ENCODE results near the gene SCAF4. TPM values are rescaled to one million over a fixed set of nuclear protein-coding genes. Genes with fewer than 3 reads are reported as not detected.
"Not testable (repeated sequence)": the region's sequence is repeated elsewhere in the genome, so short reads cannot be mapped to it uniquely, and the experiment has no call there.

SCAF4 gene
- polyA plus RNA-seq, 12 donors: 21.5 to 47.6 (median 24.4) TPM; not detected in 1

DNA sequence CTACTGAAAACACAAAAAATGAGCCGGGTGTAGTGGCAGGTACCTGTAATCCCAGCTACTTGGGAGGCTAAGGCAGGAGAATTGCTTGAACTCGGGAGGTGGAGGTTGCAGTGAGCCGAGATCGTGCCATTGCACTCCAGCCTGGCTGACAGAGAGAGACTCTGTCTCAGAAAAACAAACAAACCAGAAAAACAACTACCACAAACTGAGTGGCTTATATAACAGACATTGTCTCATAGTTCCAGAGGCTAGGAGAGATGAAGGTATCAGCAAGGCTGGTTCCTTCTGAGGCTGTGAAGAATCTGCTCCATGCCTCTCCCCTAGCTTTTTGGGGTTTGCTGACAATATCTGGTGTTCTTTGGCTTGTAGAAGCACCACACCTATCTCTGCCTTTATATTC is 80.4 kb downstream of the SCAF4 start:
- not testable (repeated sequence) for DNase-seq

DNA sequence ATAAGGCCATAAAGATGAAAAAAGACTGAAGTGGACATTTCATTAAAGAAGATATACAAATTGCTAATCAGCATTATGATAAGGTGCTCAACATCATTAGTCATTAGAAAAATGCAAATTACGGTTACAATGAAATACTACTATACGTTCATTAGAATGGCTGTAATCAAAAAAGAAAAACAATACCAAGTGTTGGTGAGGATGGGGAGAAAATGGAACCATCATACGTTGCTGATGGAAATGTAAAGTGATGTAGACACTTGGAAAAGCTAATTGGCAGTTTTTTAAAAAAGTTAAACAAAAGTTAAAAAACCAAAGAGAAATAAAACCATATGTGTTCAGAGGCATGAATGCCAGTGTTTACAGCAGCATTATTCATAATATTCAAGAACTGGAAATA is 81.0 kb downstream of the SCAF4 start:
- DNase-seq: no peak

DNA sequence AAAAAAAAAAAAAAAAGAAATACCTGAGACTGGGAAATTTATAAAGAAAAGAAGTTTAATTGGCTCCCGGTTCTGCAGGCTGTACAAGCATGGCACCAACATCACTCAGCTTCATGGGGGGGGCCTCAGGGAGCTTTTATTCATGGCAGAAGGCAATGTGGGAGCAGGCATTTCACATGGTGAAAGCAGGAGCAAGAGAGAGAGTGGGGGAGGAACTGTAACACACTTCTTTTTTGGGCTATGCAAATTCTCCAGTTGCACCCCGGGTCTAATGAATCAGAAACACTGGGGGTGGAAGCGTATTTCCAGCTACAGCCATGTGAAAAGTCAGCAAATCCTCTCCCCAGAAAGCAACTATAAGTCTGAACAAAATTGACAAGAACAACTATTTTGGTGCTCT is 84.3 kb downstream of the SCAF4 start:
- DNase-seq: no peak

DNA sequence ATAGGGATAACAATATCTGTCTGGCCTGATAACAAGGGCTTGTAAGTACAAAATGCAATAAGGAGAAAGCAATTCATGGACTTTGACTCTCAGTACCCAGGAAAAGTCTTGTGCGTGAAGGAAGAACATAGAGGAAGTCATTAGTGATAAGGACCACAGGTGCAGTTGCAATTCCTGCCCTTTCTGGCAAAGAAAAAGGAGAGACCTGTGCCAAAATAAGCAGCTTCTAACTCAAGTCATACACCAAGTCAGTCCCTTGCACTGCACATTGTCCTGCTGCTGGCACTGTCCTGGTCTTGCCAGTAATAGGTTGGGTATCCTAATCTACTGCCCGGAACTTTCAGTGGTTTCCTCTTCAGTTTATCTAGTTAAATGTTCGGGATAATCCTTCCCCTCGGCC is 87.3 kb downstream of the SCAF4 start:
- no peak for DNase-seq

DNA sequence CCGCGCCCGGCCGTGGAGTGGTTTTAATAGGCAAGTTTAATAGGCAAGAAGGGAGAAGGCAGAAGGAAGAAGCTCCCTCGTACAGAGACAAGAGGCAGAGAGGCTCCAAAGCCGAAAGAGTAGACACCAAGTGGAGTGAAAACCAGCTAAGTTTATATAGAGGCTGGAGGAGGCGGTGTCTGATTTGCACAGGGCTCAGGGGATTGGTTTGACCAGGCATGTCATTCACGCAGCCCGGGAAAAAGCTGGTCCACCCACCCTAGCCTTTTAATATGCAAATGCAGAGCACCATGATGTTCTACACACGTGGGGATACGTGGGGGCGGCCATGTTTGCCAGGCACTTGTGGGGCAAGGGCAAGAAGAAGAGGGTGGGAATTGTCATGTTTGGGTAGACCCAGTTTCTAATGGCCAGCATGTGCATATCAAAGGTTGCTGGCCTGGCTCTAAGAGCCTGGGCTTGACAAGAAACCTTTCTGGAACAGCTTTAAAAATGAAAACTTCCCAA is 90.4 kb downstream of the SCAF4 start:
- DNase-seq: no peak

DNA sequence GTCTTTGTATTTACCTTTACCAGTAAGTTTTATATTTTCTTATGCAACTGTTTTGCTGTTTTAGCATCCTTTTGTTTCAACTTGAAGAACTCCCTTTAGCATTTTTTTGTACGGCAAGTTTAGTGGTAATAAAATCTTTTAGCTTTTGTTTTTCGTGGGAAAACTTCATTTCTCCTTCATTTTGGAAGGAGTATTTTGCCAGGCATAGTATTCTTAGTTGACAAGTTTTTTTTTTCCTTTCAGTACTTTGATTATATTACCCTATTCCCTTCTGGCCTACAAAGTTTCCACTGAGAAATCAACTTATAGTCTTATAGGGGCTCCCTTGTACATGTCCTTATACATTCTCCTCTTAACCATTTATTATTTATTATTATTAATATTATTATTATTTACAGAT is 95.0 kb downstream of the SCAF4 start:
- DNase-seq: no peak

DNA sequence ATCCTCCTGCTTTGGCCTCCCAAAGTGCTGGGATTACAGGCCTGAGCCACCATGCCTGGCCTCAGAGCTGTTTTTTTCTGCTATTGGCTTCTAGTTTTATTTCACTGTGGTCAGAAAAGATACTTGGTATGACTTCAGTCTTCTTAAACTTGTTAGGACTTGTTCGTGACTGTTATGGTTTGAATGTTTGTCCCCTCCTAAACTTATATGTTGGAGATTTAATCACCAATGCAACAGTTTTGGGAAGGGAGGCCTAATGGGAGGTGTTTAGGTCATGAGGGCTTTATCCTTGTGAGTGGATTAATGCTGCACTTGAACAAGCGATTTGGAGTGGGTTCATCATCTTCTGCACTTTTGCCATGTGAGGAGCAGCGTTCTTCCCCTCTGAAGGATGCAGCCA is 96.9 kb downstream of the SCAF4 start:
- DNase-seq: no peak

DNA sequence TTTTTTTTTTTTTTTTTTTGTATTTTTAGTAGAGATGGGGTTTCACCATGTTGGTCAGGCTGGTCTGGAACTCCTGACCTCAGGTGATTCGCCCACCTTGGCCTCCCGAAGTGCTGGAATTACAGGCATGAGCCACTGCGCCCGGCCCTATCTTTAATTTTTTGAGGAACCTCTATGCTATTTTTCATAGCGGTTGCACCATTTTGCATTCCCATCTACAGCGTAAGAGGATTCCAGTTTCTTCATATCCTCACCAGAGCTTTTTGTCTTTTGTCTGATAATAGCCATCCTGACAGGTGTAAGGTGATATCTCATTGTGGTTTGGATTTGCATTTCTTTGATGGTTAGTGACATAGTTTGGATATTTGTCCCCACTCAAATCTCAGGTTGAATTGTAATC is 100.0 kb downstream of the SCAF4 start:
- DNase-seq: not testable (repeated sequence)

DNA sequence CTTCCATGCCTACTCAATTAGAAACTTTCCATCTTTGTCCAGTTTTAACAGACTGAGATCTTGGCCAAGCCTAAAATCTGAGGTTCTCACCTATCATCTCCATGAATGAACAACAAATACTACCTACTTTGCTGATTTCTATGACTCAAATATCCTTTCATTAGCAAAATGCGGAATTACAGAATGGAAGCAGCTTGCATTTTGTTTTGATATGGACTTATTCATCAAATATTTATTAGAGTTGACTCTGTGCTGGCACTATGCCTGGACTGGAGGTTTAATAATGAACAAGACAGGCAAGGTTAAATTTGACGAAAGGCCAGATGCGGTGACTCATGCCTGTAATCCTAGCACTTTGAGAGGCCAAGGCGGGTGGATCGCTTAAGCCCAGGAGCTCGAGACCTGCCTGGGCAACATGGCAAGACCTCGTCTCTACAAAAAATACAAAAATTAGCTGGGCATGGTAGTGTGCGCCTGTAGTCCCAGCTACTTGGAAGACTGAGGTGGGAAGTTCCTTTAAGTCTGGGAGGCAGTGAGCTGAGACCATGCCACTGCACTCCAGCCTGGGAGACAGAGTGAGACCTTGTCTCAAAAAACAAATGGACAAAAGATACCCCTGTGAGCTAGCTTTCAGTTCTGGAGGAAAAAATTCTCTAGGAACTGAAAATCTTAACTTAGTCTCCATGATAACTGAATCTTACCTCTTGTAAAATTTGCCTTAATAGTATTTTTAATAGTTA is 101.8 kb downstream of the SCAF4 start:
- DNase-seq: peak; percentile 8

DNA sequence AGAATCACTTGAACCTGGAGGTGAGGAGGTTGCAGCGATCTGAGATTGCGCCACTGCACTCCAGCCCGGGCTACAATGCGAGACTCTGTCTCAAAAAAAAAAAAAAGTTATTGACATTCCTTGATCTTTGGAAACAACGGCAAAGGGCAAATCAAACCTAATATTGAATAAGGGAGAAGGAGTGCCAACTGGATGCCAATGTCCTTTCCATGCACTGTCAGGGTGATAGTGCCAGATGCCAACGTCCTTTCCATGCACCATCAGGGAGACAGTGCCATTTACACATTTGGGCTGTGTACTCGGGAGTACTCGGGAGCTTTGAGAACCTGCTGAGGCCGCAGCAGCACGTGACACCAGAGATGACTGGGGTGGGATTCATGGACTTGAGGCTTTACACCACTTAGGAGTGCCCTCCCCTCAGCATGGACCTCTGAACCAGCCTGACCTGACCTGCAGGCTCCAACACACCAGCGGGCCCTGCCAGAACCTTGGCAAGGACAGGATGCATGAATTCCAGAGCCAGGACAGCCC is 106.9 kb downstream of the SCAF4 start:
- DNase-seq: no peak

DNA sequence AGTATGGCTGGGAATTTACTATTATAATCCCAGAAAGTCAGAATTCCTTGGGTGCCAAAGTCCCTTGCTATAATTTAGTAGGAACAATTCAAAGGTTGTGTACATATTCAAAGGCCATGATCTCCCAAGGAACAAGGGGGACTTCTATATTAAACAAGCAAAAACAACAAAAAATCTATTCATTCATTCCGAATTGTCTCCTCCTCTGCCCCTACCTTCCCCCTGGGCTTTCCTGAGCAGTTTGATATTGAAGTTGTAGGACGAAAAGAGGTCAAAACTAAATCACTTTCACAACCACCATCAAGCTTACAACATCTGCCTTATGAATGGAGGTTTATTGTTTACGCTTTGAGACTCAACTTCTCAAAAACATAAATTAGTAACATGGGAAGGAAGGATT is 107.7 kb downstream of the SCAF4 start:
- no peak for DNase-seq

DNA sequence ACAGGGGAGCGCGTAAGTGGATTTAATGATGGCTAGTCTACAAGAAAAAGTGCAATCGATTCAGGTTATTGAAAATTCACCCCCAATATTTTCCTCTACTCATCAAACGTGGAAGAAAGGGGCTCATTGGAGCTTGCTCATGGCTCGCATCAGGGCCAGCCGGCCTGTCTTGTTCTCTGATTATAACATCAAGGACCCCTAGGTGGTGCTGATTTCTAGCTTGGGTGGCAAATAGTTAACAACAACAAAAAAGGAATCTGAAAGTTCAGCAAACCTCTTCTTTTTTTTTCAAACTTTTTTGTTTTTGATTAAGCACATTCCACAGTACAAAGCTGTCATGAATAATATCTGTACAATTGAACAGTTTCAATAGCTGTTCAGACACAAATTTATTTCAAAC is 108.3 kb downstream of the SCAF4 start:
- no peak for DNase-seq

DNA sequence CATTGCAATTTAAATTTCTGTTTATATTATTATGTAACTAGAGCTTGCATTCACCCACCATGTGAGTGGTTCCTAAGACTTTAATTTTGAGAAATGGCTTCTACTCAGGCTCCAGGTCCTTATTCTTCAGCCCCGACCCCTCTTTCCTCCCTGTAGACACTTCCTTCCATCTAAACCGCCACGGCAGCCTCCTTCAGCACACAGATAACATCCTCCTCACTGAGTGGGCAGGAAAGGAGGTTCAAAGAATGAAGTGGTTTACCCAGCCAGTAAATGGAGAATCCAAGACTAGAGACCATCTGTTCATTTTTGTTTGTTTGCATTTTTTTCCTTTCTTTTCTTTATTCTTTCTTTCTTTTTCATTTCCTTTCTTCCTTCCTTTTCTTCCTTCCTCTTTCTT is 109.5 kb downstream of the SCAF4 start:
- no peak for DNase-seq

Other genes starting within 250 kb of the SCAF4 start
- gene SOD1, start 72.4 kb downstream of the SCAF4 start, polyA plus RNA-seq (ENCODE audit: insufficient read length in 12 of 12): 100 to 1,000 TPM in 11 of 12 donors, not detected in 1; 106 to 158 (median 133) TPM
- 10 to 100 TPM in 2 of 12 donors, 1 to 10 TPM in 9, not detected in 1; 5.1 to 23.8 (median 7.6) TPM for gene HUNK, start 140.9 kb upstream of the SCAF4 start, polyA plus RNA-seq (ENCODE audit: insufficient read length in 12 of 12)